Kidney glomerular epithelial cell (primary cell): ENCODE measurements around the gene PIAS4.

ENCODE experiments used
- DNase-seq: peaks from one replicate; lab custom pipeline; 2025; lab: John Stamatoyannopoulos, UW

The PIAS4 gene

GRCh38 chr19:3977242-3978143 lies 30.0 kb upstream of the PIAS4 start:
- DNase-seq = no peak

GRCh38 chr19:3978145-3978544 lies 29.4 kb upstream of the PIAS4 start:
- DNase-seq = no peak

GRCh38 chr19:3979289-3979673 lies 28.3 kb upstream of the PIAS4 start:
- no peak for DNase-seq

- DNase-seq = no peak
These were observed 27.7 kb upstream of the PIAS4 start for GRCh38 chr19:3979674-3980352.

- no peak for DNase-seq
These were observed 26.9 kb upstream of the PIAS4 start for GRCh38 chr19:3980353-3981251.

GRCh38 chr19:3981373-3981735 lies 26.2 kb upstream of the PIAS4 start:
- no peak for DNase-seq

- no peak for DNase-seq
These were observed 25.5 kb upstream of the PIAS4 start for GRCh38 chr19:3981736-3982681.

- peak; percentile 42 for DNase-seq
These were observed 24.6 kb upstream of the PIAS4 start for GRCh38 chr19:3982701-3983541.

- DNase-seq = no peak
These were observed 24.0 kb upstream of the PIAS4 start for GRCh38 chr19:3983542-3983914.

- peak; percentile 23 for DNase-seq
These were observed 23.5 kb upstream of the PIAS4 start for GRCh38 chr19:3983936-3984583.

GRCh38 chr19:3984584-3984907 lies 23.0 kb upstream of the PIAS4 start:
- no peak for DNase-seq

GRCh38 chr19:3984908-3985642 lies 22.5 kb upstream of the PIAS4 start, which contains the start of gene EEF2:
Gene EEF2, minus strand, starts transcription at chr19:3985463. Its CDS starts 83 bp downstream, at chr19:3985380.
- peak; percentile 81 for DNase-seq

- DNase-seq = no peak
These were observed 21.8 kb upstream of the PIAS4 start for GRCh38 chr19:3985643-3986259.

- DNase-seq = peak; percentile 63
These were observed 21.1 kb upstream of the PIAS4 start for GRCh38 chr19:3986260-3987041.

- DNase-seq = peak; percentile 72
These were observed 19.7 kb upstream of the PIAS4 start for GRCh38 chr19:3987619-3988371.

GRCh38 chr19:3990815-3991117 lies 16.8 kb upstream of the PIAS4 start:
- DNase-seq = no peak

GRCh38 chr19:3995607-3996006 lies 11.9 kb upstream of the PIAS4 start:
- no peak for DNase-seq
